GM10248 (cell line): Measurements from ENCODE around the gene MAJIN.

Experiments
- CTCF ChIA-PET: fragments of 300-600 bp; sonication (Branson Sonifier 250); formaldehyde crosslinking; extraction: SDS; loops from one replicate; lab custom pipeline; 2021; ENCODE audit warnings: antibody characterized with exemption; lab: Yijun Ruan, JAX
- POLR2A ChIA-PET: fragments of 350-650 bp; sonication (Branson Sonifier 250); formaldehyde crosslinking; extraction: SDS; loops from one replicate; lab custom pipeline; 2020; ENCODE audit warnings: antibody characterized with exemption; lab: Yijun Ruan, JAX
- DNase-seq: peaks from one replicate; pipeline ENCODE4 v3.0.0; 2012; ENCODE audit errors: extremely low spot score
- CTCF ChIP-seq: IDR thresholded peaks from 2 replicates; pipeline ENCODE4 v1.5.1; 2012; ENCODE audit warnings: mild to moderate bottlenecking, low read depth; ENCODE audit errors: extremely low read depth, missing control alignments, control extremely low read depth

The MAJIN gene

GRCh38 chr11:64959498-64959897 is 12.4 kb downstream of the MAJIN start:
- no peak for TF ChIP-seq CTCF
- no peak for DNase-seq
- ChIA-PET CTCF (no interaction called here), POLR2A (no interaction called here)

DNA sequence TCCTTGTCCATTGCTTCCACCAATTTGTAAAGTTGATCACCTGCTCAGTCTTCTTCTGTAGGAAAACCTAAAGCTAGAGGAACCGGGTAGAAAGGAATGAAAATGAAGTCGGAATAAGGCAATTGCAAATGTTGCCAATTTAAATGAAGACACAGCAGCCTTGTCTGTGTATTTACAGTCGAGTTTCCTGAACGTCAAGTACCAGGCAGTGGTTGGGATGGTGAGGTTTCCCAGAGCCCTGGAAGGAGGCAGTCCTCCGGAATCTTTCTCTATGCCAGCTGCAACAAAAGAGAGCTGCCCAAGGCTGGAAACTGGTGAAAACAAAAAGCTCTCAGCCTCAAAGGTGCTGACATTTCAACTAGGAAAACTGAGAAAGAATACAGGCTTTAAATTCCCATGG is 17.7 kb downstream of the MAJIN start:
- TF ChIP-seq CTCF, result no peak
- no peak for DNase-seq
- ChIA-PET POLR2A (no interaction called here), CTCF (interaction anchor here (1.1 to 1.3 kb wide), 4 partner anchors 9 to 66 kb away, joined by 3 to 5 read pairs (median 3); partner anchors contain the start of gene ARL2)

DNA sequence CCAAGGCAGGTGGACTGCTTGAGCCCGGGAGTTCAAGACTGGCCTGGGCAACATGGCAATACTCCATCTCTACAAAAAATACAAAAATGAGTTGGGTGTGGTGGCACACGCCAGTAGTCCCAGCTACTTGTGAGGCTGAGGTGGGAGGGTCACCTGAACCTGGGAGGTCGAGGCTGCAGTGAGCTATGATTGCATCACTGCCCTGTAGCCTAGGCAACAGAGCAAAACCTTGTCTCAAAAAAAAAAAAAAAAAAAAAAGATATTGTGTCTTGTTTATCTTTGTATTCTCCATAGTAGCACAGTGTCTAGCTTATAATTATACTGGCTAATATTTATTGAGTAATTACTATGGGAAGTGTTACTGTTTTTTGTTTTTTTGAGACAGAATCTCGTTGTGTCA is 20.4 kb downstream of the MAJIN start:
- no peak for TF ChIP-seq CTCF
- DNase-seq, result no peak
- ChIA-PET CTCF (interaction anchor here (0.9 kb wide), 1 partner anchor 378 kb away, joined by 3 read pairs; no protein-coding TSS in a partner anchor), POLR2A (no interaction called here)

GRCh38 chr11:64947208-64947814 is 24.6 kb downstream of the MAJIN start:
- CTCF ChIA-PET, result no interaction called here
- no peak for DNase-seq
- POLR2A ChIA-PET, result interaction anchor here (0.6 kb wide), 1 partner anchor 147 kb away, joined by 3 read pairs; no protein-coding TSS in a partner anchor

GRCh38 chr11:64936539-64936938 is 35.4 kb downstream of the MAJIN start:
- no peak for DNase-seq
- TF ChIP-seq CTCF, result no peak
- POLR2A ChIA-PET, result no interaction called here
- CTCF ChIA-PET, result interaction anchor here (0.6 to 1.5 kb wide), 8 partner anchors 26 to 181 kb away, joined by 3 to 5 read pairs (median 3); partner anchors contain the start of gene ARL2

More at GRCh38 chr11:64947208-64947814, 24.6 kb downstream of the MAJIN start:
- TF ChIP-seq CTCF, result no peak

- no peak for DNase-seq
- ChIA-PET POLR2A (no interaction called here), CTCF (interaction anchor here (1.4 to 1.5 kb wide), 4 partner anchors 8 to 79 kb away, joined by 4 to 5 read pairs (median 4); partner anchors contain the start of gene ARL2)
- no peak for TF ChIP-seq CTCF
Measured at GRCh38 chr11:64935359-64936081, 36.4 kb downstream of the MAJIN start, which contains the start of gene GPHA2. TSS of gene GPHA2 (minus strand) at chr11:64935893. CDS start at chr11:64935460, 433 bp downstream.
